ENCODE results near the gene RPP21.

DNA sequence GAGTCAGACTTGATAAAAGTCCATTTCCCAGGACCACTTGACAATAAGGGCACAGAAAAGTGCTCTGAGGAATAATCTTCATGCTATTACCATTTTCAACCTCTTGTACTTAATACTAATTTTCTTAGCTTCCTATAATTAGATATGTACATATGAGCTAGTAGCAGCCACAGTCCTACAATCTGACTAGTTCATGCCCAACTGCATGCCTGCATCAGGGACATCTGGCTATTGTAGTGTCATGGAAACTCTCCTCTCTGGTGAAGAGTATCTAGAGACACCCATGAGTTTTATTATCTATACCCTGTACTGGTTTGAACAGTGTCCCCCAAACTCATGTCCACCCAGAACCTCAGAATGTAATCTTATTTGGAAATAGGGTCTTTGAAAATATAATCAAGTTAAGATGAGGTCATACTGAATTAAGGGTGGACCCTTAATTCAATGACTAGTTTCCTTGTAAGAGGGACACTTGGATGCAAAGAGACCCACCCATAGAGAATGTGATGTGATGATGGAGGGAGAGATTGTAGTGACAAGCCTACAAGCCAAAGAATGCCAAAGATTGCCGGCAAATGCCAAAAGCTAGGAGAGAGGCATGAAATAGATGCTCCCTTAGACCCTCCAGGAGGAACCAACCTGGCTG lies 32.2 kb upstream of the RPP21 start:
- no peak for TF ChIP-seq EZH2 (IDR thresholded peaks at IDR 0.05; ENCODE audit: borderline replicate concordance, insufficient read depth, low read depth, low read length, poor library complexity, severe bottlenecking)
- TF ChIP-seq, protein P1, sequence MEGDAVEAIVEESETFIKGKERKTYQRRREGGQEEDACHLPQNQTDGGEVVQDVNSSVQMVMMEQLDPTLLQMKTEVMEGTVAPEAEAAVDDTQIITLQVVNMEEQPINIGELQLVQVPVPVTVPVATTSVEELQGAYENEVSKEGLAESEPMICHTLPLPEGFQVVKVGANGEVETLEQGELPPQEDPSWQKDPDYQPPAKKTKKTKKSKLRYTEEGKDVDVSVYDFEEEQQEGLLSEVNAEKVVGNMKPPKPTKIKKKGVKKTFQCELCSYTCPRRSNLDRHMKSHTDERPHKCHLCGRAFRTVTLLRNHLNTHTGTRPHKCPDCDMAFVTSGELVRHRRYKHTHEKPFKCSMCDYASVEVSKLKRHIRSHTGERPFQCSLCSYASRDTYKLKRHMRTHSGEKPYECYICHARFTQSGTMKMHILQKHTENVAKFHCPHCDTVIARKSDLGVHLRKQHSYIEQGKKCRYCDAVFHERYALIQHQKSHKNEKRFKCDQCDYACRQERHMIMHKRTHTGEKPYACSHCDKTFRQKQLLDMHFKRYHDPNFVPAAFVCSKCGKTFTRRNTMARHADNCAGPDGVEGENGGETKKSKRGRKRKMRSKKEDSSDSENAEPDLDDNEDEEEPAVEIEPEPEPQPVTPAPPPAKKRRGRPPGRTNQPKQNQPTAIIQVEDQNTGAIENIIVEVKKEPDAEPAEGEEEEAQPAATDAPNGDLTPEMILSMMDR (IDR thresholded peaks at IDR 0.05), result no peak
